Left ventricle myocardium inferior (tissue), 1 donor: ENCODE results near the gene C1orf105. TPM values are rescaled to one million over a fixed set of nuclear protein-coding genes. Genes with fewer than 3 reads are reported as not detected.

Experiments
- DNase-seq: peaks from one replicate; pipeline ENCODE4 v3.0.0-alpha.2; 2020
- H3K27ac ChIP-seq: fragments of 200-600 bp; replicated peaks from 2 replicates; pipeline ENCODE4 v1.8.0; 2021
- H3K27me3 ChIP-seq: fragments of 200-600 bp; 2 replicates; pipeline ENCODE4 v1.8.0; 2021; ENCODE audit warnings: low read depth
- H3K36me3 ChIP-seq: fragments of 200-600 bp; 2 replicates; pipeline ENCODE4 v1.8.0; 2021
- H3K4me1 ChIP-seq: fragments of 200-600 bp; 2 replicates; pipeline ENCODE4 v1.8.0; 2021
- H3K4me3 ChIP-seq: fragments of 200-600 bp; 2 replicates; pipeline ENCODE4 v1.8.0; 2021; ENCODE audit warnings: mild to moderate bottlenecking, moderate library complexity
- H3K9me3 ChIP-seq: fragments of 200-600 bp; replicated peaks from 2 replicates; pipeline ENCODE4 v1.8.0; 2021
- CTCF ChIP-seq: fragments of 200-600 bp; IDR thresholded peaks from 2 replicates; pipeline ENCODE4 v1.8.0; 2021; ENCODE audit warnings: antibody characterized with exemption, mild to moderate bottlenecking, borderline replicate concordance
- intact Hi-C: fragments of 100-400 bp; cut with micrococcal nuclease; formaldehyde crosslinking; loops from one replicate; pipeline ENCODE4 v1.11.0; 2022
- total RNA-seq: library from RNA; stranded (reverse); fragmentation: NEBNext Ultra II Directional; extraction: Animal tissue kit (Norgen Biotek cat#: 25700); gene quantifications from one replicate; pipeline ENCODE4 v1.2.1, GENCODE V29; 2021
- donor health status: DM: no; HTN: yes; CAD: no; lungs with severe emphysema.

C1orf105 gene
- total RNA-seq, 1 donor from 2014 or later: 8.5 TPM

GRCh38 chr1:172517545-172517944 is 97.1 kb downstream of the C1orf105 start:
- H3K4me1 ChIP-seq: no peaks in the 10 kb centered on the region
- H3K9me3 ChIP-seq: no peaks in the 10 kb centered on the region
- no peak overlapping the region for H3K27ac ChIP-seq
- H3K4me3 ChIP-seq: no peak overlapping the region
- intact Hi-C loops: no loop called here
- no peaks in the 10 kb centered on the region for H3K27me3 ChIP-seq
- no peaks in the 10 kb centered on the region for H3K36me3 ChIP-seq
- no peak for TF ChIP-seq CTCF
- DNase-seq: no peak

Other genes starting within 250 kb of the C1orf105 start
- 15.4 TPM for gene PIGC, start 23.4 kb downstream of the C1orf105 start, total RNA-seq
- gene SUCO, start 112.5 kb downstream of the C1orf105 start, total RNA-seq: 21.5 TPM
- not detected for gene FASLG, start 238.4 kb downstream of the C1orf105 start, total RNA-seq